Measurements from ENCODE around the gene MAPK8. TPM values are rescaled to one million over a fixed set of nuclear protein-coding genes. Genes with fewer than 3 reads are reported as not detected.

The MAPK8 gene
- polyA plus RNA-seq, 3 donors, result 18.4 to 21.1 (median 18.5) TPM

- Histone ChIP-seq H4K20me1 (ENCODE audit: insufficient read depth, low read length) (no peaks in the 10 kb centered on the region), H3K27ac (ENCODE audit: low read depth in 1 of 2, low read length in 2 of 2) (no peak overlapping the region), H3K4me1 (ENCODE audit: control insufficient read depth in 1 of 2, insufficient read depth in 2 of 2, low read length in 2 of 2) (no peaks in the 10 kb centered on the region), H3K79me2 (ENCODE audit: insufficient read depth, low read length) (no peaks in the 10 kb centered on the region), H3K4me2 (replicated peaks; ENCODE audit: extremely low read depth, low read length, poor library complexity, severe bottlenecking) (no peak overlapping the region), H3K4me3 (replicated peaks in 1 of 3; ENCODE audit: low read depth in 2 of 3, low read length in 3 of 3) (no peak overlapping the region), H3K9me3 (replicated peaks in 1 of 2; ENCODE audit: control insufficient read depth in 1 of 2, insufficient read depth in 1 of 2, low read length in 2 of 2) (no peaks in the 10 kb centered on the region), H2AFZ (ENCODE audit: insufficient read depth, low read depth, low read length, poor library complexity, severe bottlenecking) (no peak overlapping the region), H3K27me3 (ENCODE audit: control insufficient read depth in 2 of 2, insufficient read depth in 2 of 2, low read length in 2 of 2) (no peaks in the 10 kb centered on the region), H3K9ac (ENCODE audit: insufficient read depth, low read length, poor library complexity, severe bottlenecking) (no peak overlapping the region), H3K36me3 (replicated peaks in 1 of 2; ENCODE audit: control insufficient read depth in 1 of 2, insufficient read depth in 2 of 2, low read length in 2 of 2) (no peaks in the 10 kb centered on the region)
- no peak for TF ChIP-seq CTCF (IDR thresholded peaks at IDR 0.05)
- peaks cover 1 to 8% (median 2%) of the 10 kb centered on the region in 3 donors for H3K27me3 Mint-ChIP-seq (ENCODE audit: low read depth in 3 of 3)
- intact Hi-C loops (cut with micrococcal nuclease), result no loop called here
- no peaks in the 10 kb centered on the region for H3K36me3 Mint-ChIP-seq
- H3K4me3 Mint-ChIP-seq, result no peak overlapping the region
- H3K27ac Mint-ChIP-seq, result no peak overlapping the region
- H3K9me3 Mint-ChIP-seq, result peaks cover 0 to 2% (median 0%) of the 10 kb centered on the region in 7 donors
- DNase-seq, result no peak
- WGBS (ENCODE audit: insufficient coverage), result no CpG with 5 or more reads among the region's 1 CpG
- no peaks in the 10 kb centered on the region for H3K4me1 Mint-ChIP-seq
Observed at GRCh38 chr10:48258105-48258504, 48.4 kb upstream of the MAPK8 start.

GRCh38 chr10:48266528-48266927, 39.9 kb upstream of the MAPK8 start:
- TF ChIP-seq CTCF (IDR thresholded peaks at IDR 0.05), result no peak
- intact Hi-C loops (cut with micrococcal nuclease), result no loop called here
- H3K4me3 Mint-ChIP-seq, result no peak overlapping the region

More at GRCh38 chr10:48266528-48266927, 39.9 kb upstream of the MAPK8 start:
- Histone ChIP-seq H3K27me3 (ENCODE audit: control insufficient read depth in 2 of 2, insufficient read depth in 2 of 2, low read length in 2 of 2) (no peaks in the 10 kb centered on the region), H3K4me2 (replicated peaks; ENCODE audit: extremely low read depth, low read length, poor library complexity, severe bottlenecking) (no peak overlapping the region), H3K4me3 (replicated peaks in 1 of 3; ENCODE audit: low read depth in 2 of 3, low read length in 3 of 3) (no peak overlapping the region), H3K36me3 (replicated peaks in 1 of 2; ENCODE audit: control insufficient read depth in 1 of 2, insufficient read depth in 2 of 2, low read length in 2 of 2) (no peaks in the 10 kb centered on the region), H3K79me2 (ENCODE audit: insufficient read depth, low read length) (no peaks in the 10 kb centered on the region), H3K9ac (ENCODE audit: insufficient read depth, low read length, poor library complexity, severe bottlenecking) (no peak overlapping the region), H3K27ac (ENCODE audit: low read depth in 1 of 2, low read length in 2 of 2) (no peak overlapping the region), H3K9me3 (replicated peaks in 1 of 2; ENCODE audit: control insufficient read depth in 1 of 2, insufficient read depth in 1 of 2, low read length in 2 of 2) (no peaks in the 10 kb centered on the region), H3K4me1 (ENCODE audit: control insufficient read depth in 1 of 2, insufficient read depth in 2 of 2, low read length in 2 of 2) (no peaks in the 10 kb centered on the region), H4K20me1 (ENCODE audit: insufficient read depth, low read length) (no peaks in the 10 kb centered on the region), H2AFZ (ENCODE audit: insufficient read depth, low read depth, low read length, poor library complexity, severe bottlenecking) (no peak overlapping the region)
- Mint-ChIP-seq H3K27ac (no peak overlapping the region), H3K9me3 (peaks cover 0 to 5% (median 0%) of the 10 kb centered on the region in 7 donors), H3K36me3 (no peaks in the 10 kb centered on the region), H3K27me3 (ENCODE audit: low read depth in 3 of 3) (peaks cover 1 to 2% (median 1%) of the 10 kb centered on the region in 3 donors), H3K4me1 (no peaks in the 10 kb centered on the region)
- 83% methylated on average over 1 of the region's 4 CpGs for WGBS (ENCODE audit: insufficient coverage)
- no peak for DNase-seq
